Ishikawa (cell line): Measurements from ENCODE around the gene LIMCH1.
A peak's percentile ranks its signal among the peaks of the same experiment; 100 is the strongest.

Experiments
- CEBPB ChIP-seq: IDR thresholded peaks from 2 replicates; pipeline ENCODE4 v1.6.1; 2012
- CREB1 ChIP-seq: IDR thresholded peaks from 2 replicates; pipeline ENCODE4 v1.6.1; 2012; ENCODE audit warnings: low read depth
- EGR1 ChIP-seq: IDR thresholded peaks from 2 replicates; pipeline ENCODE4 v1.6.1; 2012
- EP300 ChIP-seq: IDR thresholded peaks from 2 replicates; pipeline ENCODE4 v1.6.1; 2012; ENCODE audit warnings: borderline replicate concordance
- FOXM1 ChIP-seq: IDR thresholded peaks from 2 replicates; pipeline ENCODE4 v1.6.1; 2012; ENCODE audit warnings: low read depth, borderline replicate concordance
- MAX ChIP-seq: IDR thresholded peaks from 2 replicates; pipeline ENCODE4 v1.6.1; 2012
- NFIC ChIP-seq: IDR thresholded peaks from 2 replicates; pipeline ENCODE4 v1.6.1; 2012
- REST ChIP-seq: IDR thresholded peaks from 2 replicates; pipeline ENCODE4 v1.6.1; 2012; ENCODE audit warnings: low read depth, mild to moderate bottlenecking
- TAF1 ChIP-seq: IDR thresholded peaks from 2 replicates; pipeline ENCODE4 v1.6.1; 2012; ENCODE audit warnings: low read depth, mild to moderate bottlenecking
- TCF12 ChIP-seq: IDR thresholded peaks from 2 replicates; pipeline ENCODE4 v1.6.1; 2012; ENCODE audit warnings: low read depth
- TEAD4 ChIP-seq: IDR thresholded peaks from 2 replicates; pipeline ENCODE4 v1.6.1; 2012
- USF1 ChIP-seq: IDR thresholded peaks from 2 replicates; pipeline ENCODE4 v1.6.1; 2012
- YY1 ChIP-seq: IDR thresholded peaks from 2 replicates; pipeline ENCODE4 v1.6.1; 2012; ENCODE audit warnings: low read depth
- ZBTB7A ChIP-seq: IDR thresholded peaks from 2 replicates; pipeline ENCODE4 v1.6.1; 2012; ENCODE audit warnings: low read depth

LIMCH1 gene

GRCh38 chr4:41602886-41603498 lies 65.0 kb downstream of the LIMCH1 start:
- TF ChIP-seq TEAD4, result no peak
- no peak for TF ChIP-seq YY1
- TF ChIP-seq USF1, result no peak
- no peak for TF ChIP-seq FOXM1
- TF ChIP-seq CEBPB, result no peak
- no peak for TF ChIP-seq EGR1
- TF ChIP-seq TCF12, result no peak
- TF ChIP-seq MAX, result no peak
- TF ChIP-seq ZBTB7A, result no peak
- no peak for TF ChIP-seq CREB1
- no peak for TF ChIP-seq REST
- TF ChIP-seq TAF1, result no peak

- TF ChIP-seq REST (no peak), YY1 (no peak)
Measured at GRCh38 chr4:41609851-41610250, 71.9 kb downstream of the LIMCH1 start.

GRCh38 chr4:41610474-41610873 lies 72.5 kb downstream of the LIMCH1 start:
- TF ChIP-seq YY1 (no peak), USF1 (no peak), TEAD4 (no peak), TAF1 (no peak)

- no peak for TF ChIP-seq YY1
- no peak for TF ChIP-seq TEAD4
Measured at GRCh38 chr4:41611124-41611838, 73.3 kb downstream of the LIMCH1 start.

- TF ChIP-seq CEBPB (no peak), REST (no peak), TAF1 (no peak), MAX (no peak), TEAD4 (0 out of 2 replicates have a peak, but pooled peaks have one; percentile 38), CREB1 (no peak), NFIC (peak; percentile 53), TCF12 (peak; percentile 32; the same call in 1 of the 2 replicates), YY1 (no peak), EGR1 (no peak), EP300 (peak; percentile 19; the same call in 1 of the 2 replicates)
Measured at GRCh38 chr4:41611881-41612871, 74.2 kb downstream of the LIMCH1 start.
